Bronchial epithelial cell (primary cell): Measurements from ENCODE around the gene INTS13. TPM values are rescaled to one million over a fixed set of nuclear protein-coding genes. Genes with fewer than 3 reads are reported as not detected.

Experiments
- DNase-seq: peaks from one replicate; pipeline ENCODE4 v3.0.0-alpha.2; 2010; ENCODE audit warnings: low read depth
- FAIRE-seq: peaks from 2 replicates; lab custom pipeline; 2011; peaks lifted over from hg19 to GRCh38; lab: Jason Lieb, UNC
- H3K27me3 ChIP-seq: 2 replicates; pipeline ENCODE4 v1.5.1; 2011; ENCODE audit warnings: low read length; ENCODE audit not compliant: control insufficient read depth, insufficient read depth
- H3K36me3 ChIP-seq: 2 replicates; pipeline ENCODE4 v1.5.1; 2011; ENCODE audit warnings: low read length; ENCODE audit not compliant: control insufficient read depth, insufficient read depth
- H3K4me3 ChIP-seq: 2 replicates; pipeline ENCODE4 v1.5.1; 2011; ENCODE audit warnings: mild to moderate bottlenecking, low read depth, low read length, control low read depth
- total RNA-seq: library from RNA; depleted of rRNA; stranded (reverse); fragments of >200 nt; gene quantifications from 2 replicates; pipeline ENCODE4 v1.2.1, GENCODE V29; 2014
- TF ChIP-seq, protein P1 (sequence below): IDR thresholded peaks from 2 replicates; pipeline ENCODE4 v1.5.1; 2011; ENCODE audit warnings: mild to moderate bottlenecking, moderate library complexity, low read length, control low read depth, inconsistent platforms; ENCODE audit not compliant: insufficient read depth, severe bottlenecking

The INTS13 gene
- total RNA-seq, 1 donor from 2014 or later = 19.7 TPM

DNA sequence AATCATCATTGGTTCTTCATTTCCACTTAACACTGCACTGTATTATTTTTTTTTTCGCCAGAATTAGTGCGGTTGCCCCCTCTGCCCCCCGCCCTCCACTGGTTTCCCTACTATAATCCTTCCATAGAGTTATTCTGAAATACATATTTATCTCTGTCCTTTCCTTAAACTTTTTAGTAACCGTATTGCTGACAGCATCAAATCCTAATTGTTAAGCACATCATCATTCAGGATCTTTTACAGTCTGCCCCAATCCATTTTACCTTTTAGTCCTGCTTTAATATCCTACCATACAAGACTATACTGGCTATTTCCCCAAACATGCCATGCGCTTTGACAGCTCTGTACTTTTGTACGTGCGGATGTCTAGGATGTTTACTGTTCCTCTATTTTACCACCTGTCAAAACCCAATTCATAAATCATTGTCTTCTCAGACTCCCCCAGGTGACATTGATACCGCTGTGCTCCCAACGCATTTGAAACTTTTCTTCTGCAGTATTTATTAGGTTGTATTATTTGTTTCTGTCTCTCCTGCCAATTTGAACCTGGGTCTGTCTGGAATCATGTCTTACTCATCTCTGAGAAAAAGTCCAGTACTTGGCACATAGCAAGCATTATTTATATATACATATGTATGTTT is 1.5 kb upstream of the INTS13 start:
- TF ChIP-seq, protein P1, sequence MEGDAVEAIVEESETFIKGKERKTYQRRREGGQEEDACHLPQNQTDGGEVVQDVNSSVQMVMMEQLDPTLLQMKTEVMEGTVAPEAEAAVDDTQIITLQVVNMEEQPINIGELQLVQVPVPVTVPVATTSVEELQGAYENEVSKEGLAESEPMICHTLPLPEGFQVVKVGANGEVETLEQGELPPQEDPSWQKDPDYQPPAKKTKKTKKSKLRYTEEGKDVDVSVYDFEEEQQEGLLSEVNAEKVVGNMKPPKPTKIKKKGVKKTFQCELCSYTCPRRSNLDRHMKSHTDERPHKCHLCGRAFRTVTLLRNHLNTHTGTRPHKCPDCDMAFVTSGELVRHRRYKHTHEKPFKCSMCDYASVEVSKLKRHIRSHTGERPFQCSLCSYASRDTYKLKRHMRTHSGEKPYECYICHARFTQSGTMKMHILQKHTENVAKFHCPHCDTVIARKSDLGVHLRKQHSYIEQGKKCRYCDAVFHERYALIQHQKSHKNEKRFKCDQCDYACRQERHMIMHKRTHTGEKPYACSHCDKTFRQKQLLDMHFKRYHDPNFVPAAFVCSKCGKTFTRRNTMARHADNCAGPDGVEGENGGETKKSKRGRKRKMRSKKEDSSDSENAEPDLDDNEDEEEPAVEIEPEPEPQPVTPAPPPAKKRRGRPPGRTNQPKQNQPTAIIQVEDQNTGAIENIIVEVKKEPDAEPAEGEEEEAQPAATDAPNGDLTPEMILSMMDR = no peak
- FAIRE-seq = no peak
- Histone ChIP-seq H3K4me3 (peak overlapping the region; percentile 84), H3K27me3 (no peaks in the 10 kb centered on the region), H3K36me3 (no peaks in the 10 kb centered on the region)
- DNase-seq = peak; percentile 42

DNA sequence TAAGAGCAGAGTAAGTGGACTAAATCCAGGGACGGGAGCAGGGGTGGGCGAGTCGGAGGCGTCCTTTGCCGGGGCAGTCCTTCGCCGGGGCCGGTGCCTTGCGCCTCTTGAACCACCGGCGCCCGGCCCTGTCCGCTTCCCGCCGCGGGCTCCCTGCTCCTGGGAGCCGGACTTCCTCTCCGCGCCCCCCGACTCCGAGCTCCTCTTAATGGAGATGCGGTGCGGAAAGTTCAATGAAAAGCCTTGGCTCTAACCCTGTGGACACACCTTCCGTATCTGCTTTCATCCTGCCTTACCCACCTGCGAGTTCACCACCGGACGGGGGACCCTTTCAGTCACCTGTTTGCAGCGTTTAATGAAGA is 901 bp upstream of the INTS13 start:
- Histone ChIP-seq H3K4me3 (peak overlapping the region; percentile 84), H3K36me3 (no peaks in the 10 kb centered on the region), H3K27me3 (no peaks in the 10 kb centered on the region)
- FAIRE-seq (no peak), DNase-seq (peak; percentile 28)
- TF ChIP-seq, protein P1 = no peak

DNA sequence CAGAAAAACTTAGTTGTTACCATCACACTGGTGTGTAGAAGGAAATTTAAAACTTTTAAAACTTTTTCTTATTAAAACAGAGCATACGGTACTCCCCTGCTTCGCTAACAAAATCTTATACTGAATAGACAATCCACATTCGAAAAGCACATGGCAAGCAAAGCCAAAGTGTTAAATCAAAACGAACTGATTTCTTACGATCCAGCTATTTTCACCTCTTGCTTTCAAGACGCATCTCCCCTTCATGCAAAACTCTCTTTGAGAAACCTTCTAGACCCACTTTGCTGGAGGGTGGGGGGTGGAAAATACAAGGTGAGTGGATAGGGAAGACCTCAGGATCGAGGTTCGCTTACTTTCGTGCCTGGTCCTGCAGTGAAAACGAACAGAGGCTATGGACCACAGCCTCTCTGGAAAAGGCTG is 328 bp downstream of the INTS13 start:
- Histone ChIP-seq H3K4me3 (peak overlapping the region; percentile 84), H3K36me3 (no peaks in the 10 kb centered on the region), H3K27me3 (no peaks in the 10 kb centered on the region)
- TF ChIP-seq, protein P1 = no peak
- no peak for FAIRE-seq
- no peak for DNase-seq

DNA sequence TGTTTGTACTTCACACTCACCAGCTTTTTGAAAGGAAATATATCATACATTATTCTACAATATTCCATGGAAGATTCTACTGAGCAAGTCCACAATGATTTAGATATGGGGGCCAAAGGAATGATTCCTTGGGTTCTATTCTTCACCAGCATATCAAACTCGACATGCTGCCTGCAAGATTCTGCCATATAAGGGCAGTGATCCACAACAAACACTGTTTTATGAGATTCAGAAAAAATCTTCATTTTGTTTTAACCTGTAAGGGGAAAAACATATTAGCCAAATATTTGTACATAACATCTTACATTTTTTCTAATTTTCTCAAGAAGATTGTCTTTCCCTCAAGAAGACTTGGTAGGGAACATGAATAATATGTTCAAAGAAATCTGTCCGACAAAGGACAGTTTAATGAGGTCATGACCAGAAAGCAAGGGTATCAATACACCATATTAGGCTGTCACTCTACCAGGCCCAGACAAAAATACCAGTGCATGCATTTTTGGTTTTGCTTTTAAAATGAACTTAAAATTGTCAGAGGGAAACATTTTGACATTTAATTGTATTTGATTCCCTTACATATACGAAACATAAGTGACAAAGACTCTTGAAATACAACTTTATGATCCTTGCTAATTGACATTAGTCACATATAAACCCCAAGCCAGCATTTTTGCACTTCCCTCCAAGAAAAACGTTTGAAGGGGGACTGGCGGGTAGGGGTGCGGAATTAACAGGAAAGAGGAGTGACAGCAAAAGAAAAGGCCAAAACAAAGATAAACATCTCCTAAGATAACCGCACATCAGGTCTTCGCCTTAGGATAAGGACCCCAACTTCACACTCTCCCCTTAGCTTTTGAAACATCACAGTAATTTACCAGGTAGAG is 980 bp downstream of the INTS13 start:
- TF ChIP-seq, protein P1 = no peak
- no peaks in the 10 kb centered on the region for H3K36me3 ChIP-seq
- DNase-seq (peak; percentile 13), FAIRE-seq (no peak)
- no peaks in the 10 kb centered on the region for H3K27me3 ChIP-seq
- H3K4me3 ChIP-seq = peak overlapping the region; percentile 84

DNA sequence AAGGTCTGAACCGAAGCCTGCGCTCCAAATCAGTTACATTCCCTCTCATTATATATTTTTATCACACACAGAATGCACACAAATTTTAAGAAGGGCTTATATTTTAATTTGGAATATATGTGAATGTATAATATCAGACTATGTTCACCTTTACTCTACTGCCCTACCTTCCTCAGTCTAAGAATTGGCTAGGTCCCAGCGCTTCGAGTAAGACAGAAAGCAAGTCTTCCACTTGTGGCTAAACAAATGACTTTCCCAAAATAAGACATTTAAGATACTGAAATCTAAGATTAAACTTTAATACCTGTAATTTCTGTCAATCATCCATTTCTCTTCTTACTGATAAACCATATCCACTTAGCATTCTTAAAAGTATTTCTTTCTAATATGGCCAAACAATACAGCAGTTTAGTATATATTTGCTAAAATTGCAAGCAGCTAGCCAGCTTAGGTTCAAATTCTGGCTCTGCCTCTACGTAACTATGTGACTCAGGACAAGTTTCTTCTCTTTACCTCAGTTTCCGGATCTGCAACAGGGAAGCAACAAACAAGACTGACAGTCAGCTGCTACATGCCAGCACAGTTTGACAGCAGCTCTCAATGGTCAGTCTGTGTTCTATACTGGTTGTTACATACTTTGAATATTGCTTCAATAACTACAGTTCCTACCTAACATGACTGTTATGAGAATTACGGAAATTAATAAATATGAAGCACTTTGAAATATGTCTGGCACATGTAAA is 2.0 kb downstream of the INTS13 start:
- TF ChIP-seq, protein P1 = no peak
- Histone ChIP-seq H3K36me3 (no peaks in the 10 kb centered on the region), H3K4me3 (no peak overlapping the region), H3K27me3 (no peaks in the 10 kb centered on the region)
- no peak for DNase-seq
- no peak for FAIRE-seq
